ENCODE measurements around the gene UNKL.

DNA sequence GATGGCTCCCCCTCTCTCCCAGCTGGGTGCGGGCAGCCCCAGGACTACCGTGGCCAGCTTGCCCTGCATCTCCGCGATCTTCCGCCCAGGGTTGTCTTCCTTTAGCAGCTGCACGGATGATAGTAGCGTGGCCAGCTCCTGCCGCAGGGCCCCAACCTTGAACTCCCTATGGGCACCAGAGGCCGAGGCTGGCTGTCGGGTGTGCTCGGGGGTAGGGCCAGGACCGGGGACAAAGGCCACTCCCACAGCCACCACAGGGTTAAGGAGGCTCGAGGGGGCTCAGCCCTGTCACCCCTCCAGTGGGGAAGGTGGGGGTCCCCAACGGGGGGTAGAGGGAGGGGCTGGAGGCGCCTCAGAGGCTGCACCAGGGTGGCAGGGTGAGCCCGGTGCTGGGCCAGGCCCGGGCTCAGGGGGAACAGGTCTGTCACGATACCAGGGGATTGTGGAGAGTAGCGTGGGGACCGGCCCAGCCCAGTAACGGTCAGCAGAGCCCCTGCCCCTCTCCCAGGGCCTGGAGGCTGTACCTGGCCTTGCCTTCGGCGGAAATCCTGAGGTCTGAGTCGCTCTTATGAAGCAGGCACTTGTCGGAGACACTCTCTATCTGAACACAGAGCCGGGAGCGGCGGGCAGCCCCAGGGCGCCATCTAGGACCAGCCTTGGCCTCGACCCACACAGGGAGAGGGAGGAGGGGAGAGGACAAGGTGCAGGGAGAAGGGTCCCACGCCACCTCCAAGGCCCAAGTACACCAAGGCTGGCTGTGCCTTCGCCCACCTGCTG is 21.6 kb upstream of the UNKL start:
- TF ChIP-seq, protein P1, sequence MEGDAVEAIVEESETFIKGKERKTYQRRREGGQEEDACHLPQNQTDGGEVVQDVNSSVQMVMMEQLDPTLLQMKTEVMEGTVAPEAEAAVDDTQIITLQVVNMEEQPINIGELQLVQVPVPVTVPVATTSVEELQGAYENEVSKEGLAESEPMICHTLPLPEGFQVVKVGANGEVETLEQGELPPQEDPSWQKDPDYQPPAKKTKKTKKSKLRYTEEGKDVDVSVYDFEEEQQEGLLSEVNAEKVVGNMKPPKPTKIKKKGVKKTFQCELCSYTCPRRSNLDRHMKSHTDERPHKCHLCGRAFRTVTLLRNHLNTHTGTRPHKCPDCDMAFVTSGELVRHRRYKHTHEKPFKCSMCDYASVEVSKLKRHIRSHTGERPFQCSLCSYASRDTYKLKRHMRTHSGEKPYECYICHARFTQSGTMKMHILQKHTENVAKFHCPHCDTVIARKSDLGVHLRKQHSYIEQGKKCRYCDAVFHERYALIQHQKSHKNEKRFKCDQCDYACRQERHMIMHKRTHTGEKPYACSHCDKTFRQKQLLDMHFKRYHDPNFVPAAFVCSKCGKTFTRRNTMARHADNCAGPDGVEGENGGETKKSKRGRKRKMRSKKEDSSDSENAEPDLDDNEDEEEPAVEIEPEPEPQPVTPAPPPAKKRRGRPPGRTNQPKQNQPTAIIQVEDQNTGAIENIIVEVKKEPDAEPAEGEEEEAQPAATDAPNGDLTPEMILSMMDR (conservative IDR thresholded peaks at IDR 0.05): no peak
- TF ChIP-seq EZH2 (IDR thresholded peaks at IDR 0.05; ENCODE audit: low read depth): no peak

All from PC-9 (cell line).